HG02970 (cell line): ENCODE results near the gene TMPRSS15.

Experiments
- ATAC-seq: cut with Tn5 transposase; IDR thresholded peaks from one replicate; pipeline ENCODE4 v1.9.1; 2021; ENCODE audit warnings: mild to moderate bottlenecking, moderate library complexity, moderate number of reproducible peaks; ENCODE audit not compliant: unreplicated experiment, low FRiP score

TMPRSS15 gene

DNA sequence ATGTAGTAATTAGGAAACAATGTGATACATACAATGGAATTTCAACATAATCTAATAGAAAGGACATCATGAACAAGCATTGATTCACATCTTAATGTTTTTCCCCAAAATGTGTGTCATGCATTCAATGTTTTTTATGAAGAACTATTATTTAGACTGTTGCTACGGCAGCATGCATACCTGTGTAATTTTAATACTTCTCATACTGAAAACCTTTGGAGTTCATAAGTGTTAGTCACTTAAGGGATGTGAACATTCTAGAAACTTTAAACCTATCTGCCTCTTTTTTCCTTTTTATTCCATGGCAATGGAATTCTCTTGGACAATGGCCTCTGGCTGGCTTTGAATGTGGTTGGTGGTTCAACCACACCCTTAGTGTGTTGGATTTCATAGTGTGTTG, 48.6 kb downstream of the TMPRSS15 start:
- no peak for ATAC-seq

DNA sequence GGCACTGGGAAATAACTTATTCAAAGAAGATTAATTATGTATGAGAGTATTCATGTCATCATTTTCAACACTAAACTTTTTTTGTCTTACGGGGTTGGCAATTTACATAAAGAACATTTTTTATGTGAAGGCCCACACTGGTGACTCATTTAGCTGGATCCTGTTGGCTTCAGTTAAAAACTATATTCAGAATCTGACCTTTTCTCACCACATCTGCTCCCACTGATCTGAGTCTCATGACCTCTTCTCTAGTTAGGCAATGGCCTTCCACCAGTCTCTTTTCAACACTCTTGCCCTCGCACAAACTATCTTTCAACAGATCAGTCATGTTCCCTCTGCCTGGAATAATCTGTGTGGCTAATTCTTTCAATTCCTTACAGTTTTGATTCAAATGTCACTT, 53.4 kb downstream of the TMPRSS15 start:
- ATAC-seq = no peak

DNA sequence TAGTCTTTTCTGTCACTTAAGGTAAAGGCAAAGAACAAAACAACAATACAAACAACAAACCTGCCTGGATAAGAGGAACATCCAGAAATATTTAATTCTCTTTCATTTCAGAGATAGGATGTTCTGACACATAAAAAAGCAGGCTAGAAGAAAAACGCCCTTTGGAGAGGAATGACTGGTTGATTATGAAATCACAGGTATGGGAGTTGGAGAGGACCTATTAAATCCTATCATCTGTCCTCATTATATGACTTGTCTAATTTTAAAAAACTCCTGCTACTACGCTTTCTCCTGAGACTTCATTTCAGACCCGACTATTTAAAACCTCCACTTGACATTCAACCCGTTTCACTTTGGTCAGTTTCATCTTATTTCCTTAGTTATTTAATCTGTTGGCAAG, 54.1 kb downstream of the TMPRSS15 start:
- ATAC-seq = no peak

DNA sequence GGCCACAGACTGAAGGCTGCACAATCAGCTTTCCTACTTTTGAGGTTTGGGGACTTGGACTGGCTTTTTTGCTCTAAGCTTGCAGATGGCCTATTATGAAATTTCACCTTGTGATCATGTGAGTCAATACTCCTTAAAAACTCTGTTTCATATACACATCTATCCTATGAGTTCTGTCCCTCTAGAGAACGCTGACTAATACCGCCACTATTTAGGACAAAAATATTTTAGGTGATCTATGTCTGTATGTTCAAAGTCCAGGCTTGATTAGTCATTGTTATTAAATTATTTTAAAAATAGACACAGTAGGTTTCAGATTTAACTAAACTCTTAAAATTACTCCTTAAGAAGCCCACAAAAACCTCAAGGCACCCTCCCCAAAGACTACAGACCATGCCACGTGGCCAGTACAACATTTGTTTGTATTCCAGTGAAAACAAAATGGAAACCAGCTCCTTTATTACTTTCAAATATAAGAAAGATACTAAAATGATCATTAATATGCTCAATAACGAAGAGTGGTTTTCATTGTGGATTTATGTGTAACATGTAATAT, 63.1 kb downstream of the TMPRSS15 start:
- no peak for ATAC-seq

DNA sequence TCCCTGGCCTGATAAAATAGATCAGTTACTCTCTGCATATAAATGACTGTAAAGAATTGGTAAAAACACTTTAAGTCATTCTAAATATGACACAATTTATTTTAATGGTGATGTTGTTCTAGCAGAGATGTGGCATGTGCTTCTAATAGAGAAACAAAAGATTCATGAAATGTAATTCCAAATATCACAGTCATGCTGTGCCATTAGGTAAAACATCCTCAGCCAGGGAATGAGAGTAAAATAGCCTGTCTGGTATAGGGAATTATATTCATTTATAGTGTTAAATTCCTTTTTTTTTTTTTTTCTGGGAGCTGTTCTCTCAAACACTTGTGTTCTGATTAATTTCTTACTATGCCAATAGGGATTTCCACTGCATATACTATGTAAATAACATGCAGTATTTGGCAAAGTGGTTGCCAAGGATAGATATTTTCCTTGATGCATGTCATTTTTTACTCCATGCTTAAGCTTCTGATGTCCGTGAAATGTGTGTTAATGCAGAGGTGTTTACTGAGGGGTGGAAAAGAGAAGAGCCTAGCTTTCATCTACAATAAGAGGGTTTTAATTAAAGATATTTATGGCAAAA, 67.8 kb downstream of the TMPRSS15 start:
- no peak for ATAC-seq

DNA sequence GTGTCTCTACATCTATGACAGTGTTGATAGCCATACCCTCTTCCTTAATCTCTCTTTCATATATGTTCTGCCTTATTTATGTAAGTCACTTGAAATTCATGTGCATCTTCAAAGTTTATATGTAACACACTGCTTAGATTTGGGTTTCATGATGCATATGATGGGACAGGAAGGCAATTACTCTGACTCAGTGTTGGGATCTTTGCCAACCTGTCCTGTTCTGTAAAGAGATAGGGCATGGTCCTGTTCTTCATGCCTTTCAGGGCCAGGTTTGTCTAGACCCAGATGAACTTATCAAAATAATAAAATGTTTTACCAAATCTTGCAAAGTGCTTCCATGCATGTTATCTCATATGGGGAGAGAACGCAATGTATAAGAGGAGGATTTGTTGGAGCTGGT, 69.5 kb downstream of the TMPRSS15 start:
- no peak for ATAC-seq

DNA sequence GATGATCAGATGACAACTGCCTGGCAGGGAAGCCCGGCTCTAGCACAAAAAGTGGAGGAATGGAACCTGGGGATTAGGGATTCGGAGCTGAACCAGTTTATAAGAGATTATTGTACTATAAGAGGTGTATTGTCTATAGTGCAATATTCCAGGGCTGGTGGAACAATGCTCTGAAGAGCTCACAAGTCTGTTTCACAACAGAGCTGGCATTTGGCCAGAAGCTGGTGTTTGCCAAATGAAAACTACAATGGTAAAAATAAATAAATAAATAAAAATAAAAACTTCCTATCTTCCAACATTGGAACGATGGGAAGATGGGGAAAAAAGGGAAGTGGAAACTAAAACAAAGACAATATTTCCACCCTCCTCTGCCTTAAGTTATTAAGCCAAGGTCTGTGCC, 85.4 kb downstream of the TMPRSS15 start:
- no peak for ATAC-seq

DNA sequence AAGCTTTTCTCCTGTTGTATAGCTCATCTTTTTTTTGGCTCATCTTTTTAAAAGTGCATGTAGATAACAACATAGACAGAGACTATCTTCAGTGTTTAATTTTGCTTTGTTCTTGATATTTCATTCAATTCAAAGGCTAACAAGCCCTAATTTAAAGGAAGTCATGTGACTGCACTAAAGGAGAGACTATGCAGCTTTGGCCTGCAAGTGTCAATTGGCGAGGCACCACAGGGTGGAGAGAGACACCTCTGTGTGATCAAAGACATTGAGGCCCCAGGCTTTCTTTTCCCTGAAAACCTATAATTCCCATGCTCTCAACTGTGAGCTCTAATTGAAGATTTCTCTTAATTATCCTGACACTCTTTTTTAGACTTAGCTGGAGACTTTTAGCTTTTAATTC, 105.4 kb downstream of the TMPRSS15 start:
- no peak for ATAC-seq

DNA sequence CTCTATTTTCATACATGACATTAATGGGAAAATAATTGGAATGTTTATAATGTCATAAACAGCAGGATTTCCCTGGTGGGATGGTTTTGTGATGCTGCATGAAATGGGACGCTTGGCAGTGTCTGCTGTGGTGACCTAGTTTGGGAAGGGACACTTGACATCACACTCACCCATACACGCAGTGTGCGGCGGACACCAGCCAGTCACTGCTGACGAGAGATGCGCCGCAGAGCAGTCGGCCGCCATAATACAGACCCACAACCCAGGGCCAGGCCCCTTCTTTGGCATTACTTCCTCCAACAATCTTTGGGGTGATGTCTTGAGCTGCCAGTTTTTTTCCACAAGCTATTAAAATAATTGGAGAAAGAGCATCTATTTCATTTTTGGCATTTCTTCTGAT, 109.5 kb downstream of the TMPRSS15 start:
- no peak for ATAC-seq

DNA sequence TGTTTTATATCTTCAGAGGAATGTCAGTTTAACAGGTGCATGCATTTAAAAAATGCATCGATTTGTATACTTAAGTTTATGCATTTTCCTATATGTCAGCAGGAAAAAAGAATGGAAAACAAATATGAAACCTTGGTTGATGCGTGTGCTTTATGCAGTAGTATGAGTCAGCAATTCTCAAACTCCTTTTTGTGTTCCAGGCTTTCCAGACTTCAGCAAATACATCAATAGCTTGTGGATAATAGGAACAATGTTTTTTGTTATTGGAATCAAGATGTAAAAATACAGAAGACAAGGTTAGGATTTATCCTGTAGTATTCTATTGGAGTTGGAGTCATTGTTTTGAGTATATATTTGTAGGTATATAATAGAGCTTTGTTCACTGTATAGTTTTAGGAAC, 113.7 kb downstream of the TMPRSS15 start:
- no peak for ATAC-seq

DNA sequence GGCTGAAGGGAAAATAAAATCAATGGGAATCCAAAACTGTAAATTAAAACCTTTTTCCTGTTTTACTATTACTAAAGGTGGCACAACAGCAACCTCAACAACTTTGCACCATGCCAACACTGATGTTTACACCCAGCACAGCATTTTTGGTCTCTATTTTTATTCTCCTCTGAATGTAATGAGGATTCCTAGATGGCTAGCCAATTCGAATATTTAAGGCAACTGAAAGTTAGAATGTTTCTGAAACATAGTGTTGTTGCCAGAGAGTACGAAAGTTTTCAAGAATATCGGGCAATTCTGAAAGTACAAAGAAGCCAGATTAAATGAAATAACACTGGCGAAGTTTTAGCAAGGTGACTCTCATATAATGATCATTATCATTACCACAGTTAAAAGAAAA, 118.2 kb downstream of the TMPRSS15 start:
- ATAC-seq = no peak

DNA sequence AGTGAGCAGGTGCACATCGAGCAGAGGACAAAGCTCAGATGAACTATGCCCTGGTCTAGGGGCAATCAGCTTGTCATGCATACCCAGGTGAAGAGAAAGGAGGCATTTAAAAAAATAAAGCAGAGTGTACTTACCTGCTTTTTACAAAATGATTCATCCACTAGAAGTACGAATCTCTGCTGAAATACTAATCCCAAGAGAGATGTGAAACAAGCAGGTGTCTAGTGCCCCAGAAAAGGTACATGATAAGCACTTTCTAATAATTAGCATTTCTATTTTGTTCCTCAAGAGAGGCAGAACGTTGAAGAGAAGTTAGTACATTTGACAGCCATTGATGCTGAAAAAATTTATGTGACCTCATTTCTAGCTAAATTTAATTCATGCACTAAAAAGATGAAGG, 127.8 kb downstream of the TMPRSS15 start:
- no peak for ATAC-seq

DNA sequence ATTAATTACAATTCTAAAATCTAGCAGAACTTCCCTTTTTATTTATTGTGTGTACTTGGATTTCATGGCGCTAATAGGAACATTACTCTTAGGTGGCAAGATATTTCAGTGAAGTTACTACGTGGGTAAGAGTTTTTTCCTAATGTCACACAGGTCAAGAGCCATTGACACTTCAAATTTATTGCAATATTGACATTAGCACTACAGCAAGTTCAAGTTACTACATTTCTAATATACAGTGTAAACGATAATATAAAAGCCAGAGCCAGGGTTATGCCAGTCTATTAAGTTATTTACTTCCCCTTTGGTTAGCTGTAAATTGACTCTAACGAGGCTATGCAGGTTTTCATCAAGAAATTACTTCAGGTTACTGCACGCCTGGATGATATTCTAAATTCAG, 129.2 kb downstream of the TMPRSS15 start:
- no peak for ATAC-seq

DNA sequence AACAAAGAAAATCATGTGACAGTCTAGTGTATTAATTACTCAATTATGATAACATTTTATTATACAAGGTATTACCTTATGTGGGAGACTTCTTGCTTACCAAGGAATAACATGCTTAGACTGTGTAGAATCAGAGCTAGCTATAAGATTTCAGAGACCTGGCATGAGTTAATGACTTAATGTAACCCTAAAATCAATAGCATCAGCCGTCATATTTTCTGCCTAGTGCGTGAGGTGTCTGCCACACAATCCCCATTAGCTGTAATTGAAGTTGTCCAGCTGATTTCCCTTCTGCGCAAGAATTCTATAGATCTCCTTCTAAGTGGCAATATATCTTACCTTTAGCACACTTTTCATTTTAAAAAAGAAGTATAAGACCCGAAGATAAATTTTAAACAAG, 130.2 kb downstream of the TMPRSS15 start:
- ATAC-seq = no peak

DNA sequence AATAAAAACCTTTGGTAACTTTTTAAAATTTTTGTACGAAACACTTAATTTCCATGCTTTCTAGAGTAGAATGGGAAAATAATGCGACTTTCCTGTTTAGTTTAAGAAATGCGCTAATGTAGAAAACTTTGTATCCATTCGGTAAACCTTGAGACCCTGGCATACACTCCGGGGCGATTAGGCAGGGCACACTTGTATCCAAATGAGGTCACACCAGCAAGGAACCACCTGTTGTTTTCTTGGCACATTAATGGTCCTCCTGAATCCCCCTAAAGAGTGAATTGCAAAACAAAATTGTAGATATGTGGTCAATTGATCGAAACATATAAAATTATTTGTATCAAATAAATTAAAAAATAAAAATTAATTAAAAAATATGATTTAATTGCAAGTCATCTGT, 133.7 kb downstream of the TMPRSS15 start:
- ATAC-seq = no peak

DNA sequence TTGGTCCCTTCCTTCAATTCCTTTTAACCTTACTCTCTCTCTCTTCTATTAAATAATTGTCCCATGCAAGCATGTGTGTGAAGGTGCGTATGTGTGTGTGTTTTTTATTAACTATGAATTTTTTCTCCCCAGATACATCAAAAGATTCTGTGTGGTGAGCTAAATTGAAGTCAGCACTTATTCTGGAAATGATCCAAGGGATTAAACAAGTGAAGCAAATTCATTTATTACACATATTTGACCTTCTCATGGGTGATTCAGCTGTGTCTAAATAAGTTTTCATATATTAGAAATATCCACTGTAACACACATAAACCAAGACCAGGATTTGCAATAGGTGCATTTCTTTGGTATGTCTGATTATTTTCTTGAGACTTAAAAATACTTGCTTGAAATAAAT, 134.7 kb downstream of the TMPRSS15 start:
- no peak for ATAC-seq

DNA sequence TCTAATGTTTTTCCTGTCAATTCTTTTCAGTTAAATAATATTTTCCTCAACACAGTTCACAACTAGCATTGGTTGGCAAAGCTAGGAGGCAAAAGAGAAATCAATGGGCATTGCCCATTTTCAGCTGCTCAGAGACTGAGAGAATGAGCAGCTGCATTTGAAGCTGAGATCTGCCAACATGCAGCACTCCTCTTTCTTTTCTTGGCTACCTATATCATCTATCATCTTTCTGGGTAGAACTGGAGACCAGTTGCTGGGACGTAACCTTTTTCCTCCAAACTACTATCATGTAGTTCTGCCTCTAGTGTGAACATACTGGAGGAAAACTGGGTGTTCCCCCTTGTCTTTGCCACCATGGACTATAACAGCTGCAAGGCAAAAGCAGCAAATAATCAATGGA, 136.1 kb downstream of the TMPRSS15 start:
- no peak for ATAC-seq

DNA sequence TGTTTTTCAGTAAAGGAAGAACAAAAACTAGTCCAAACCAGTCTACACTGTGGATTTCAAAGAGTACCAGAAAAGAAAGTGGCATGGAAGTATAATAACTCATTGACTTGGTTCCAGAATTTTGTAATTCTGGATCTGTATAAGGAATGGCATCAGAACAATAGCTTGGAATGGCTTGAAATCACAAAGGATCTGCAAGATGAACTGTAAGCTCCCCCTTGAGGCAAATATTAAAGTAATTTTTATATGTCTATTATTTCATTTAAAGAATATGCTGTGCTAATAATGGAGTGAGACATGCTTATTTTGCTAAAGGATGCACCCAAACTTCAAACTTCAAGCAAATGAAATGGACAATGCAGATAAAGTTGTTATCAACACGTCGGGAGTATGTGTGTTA, 137.6 kb downstream of the TMPRSS15 start:
- ATAC-seq = no peak

DNA sequence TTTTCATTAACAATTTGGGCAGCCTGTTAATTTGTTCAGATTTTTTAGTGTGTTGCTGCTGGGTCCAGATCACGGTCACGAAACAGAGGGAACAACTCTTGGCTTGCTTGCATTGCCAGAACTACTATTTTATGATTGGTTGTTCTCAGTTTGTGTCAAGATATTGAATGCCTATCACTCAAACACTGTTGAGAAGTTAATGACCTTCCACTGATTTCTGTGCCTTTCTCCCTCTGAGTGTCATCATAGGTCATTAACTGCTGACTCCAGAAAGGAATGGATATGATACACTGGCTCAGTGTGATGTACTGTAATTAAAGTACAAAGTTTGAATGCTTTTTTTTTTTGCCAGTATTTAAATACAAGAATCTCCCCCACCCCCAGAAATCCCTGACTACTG, 149.8 kb downstream of the TMPRSS15 start:
- ATAC-seq = no peak

DNA sequence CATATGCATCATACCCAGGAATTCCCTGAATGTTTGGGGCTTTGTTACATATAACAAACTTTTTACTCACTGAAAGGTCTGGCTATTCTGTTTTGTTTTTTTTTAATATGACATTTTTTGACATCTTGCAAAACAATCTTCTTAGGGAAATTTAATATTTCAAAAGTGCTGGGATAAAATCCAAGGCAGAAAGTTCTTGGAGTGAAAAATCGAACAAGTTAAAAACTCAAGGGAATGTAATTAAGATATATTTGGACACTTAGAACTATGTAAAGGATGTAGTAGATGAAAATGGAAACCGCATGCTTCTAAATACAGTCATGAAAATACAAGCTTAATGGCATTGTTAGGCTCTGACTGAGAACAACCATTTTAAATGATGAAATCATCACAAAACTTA, 150.4 kb downstream of the TMPRSS15 start:
- no peak for ATAC-seq

DNA sequence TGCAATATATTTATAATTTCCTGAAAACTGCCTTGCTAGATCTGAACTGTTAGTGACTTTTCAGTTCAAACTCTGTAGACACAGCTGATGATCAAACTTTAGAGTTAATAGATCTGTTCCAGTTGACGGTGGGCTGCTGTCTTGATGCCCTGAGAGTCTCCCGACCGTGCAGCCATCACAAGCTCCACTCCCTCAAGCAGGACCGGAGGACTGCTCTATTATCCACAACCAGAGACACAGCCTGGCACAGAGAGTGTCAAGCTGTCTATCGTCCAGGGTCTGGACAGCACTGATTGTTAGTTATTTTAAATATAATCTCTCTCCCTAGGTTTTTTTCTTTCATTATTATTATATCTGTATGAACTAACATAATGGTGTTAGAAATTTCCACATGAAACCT, 150.9 kb downstream of the TMPRSS15 start:
- ATAC-seq = no peak

DNA sequence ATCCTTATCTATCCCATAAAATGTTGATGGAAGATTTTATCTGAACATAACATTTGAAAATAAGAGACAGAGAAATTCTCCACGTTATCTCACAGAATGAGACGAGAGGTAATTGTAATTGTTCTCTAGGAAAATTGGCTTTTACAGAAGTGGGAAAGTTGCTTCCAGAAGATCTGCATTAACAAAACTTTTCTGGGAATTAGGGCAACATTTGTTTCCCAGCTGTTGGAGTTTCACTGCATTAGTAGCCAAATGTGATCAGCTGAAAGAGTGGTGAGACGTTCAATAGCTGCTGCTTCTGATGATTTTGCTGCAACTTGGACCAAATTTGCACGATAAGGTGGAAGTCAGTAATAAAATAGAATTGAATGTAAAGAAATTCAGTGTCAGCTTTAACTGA, 151.3 kb downstream of the TMPRSS15 start:
- ATAC-seq = no peak

DNA sequence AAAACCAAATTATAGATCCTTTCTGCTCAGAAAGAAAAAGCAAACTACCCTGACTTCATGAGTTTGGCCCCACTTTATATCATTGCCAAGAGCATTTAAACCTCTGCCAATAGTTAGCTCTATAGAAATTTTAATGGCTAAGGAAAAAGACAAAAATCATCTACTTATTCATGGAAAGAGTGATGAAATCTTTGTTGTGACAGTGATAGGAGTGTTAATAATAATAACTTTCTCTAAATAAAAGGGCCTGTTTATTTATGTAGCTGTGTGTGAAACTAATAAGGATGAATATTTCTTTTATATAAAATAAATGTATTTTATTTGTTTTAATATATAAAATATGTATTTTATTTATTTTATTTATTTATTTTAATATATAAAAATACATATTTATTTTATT, 152.5 kb downstream of the TMPRSS15 start:
- no peak for ATAC-seq
